LNCAP (cell line): ENCODE results near the gene UPP2.

ENCODE experiments used
- TF ChIP-seq, protein P1 (sequence below): fragments of 450-650 bp; IDR thresholded peaks from 2 replicates; pipeline ENCODE4 v1.5.1; 2017; ENCODE audit warnings: mild to moderate bottlenecking

Gene UPP2

DNA sequence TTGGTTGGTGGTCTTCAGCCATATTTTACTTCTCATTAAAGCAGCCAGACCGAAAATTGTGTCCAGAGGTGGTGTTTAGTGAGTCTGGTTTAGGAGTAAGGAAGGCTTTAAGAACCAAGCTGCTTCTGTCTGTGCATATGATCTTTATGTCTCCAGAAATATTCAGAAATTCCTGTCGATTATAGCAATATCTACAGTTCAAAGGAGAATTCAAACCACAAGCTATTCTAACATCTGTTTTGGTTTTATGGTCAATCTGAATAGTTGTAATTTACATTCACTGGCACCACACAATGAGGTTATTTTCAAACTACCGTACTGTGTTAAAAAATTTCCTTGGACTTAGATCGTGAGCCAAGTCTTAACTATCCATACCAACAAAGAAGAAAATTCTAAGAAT lies 11.3 kb downstream of the UPP2 start:
- TF ChIP-seq, protein P1, sequence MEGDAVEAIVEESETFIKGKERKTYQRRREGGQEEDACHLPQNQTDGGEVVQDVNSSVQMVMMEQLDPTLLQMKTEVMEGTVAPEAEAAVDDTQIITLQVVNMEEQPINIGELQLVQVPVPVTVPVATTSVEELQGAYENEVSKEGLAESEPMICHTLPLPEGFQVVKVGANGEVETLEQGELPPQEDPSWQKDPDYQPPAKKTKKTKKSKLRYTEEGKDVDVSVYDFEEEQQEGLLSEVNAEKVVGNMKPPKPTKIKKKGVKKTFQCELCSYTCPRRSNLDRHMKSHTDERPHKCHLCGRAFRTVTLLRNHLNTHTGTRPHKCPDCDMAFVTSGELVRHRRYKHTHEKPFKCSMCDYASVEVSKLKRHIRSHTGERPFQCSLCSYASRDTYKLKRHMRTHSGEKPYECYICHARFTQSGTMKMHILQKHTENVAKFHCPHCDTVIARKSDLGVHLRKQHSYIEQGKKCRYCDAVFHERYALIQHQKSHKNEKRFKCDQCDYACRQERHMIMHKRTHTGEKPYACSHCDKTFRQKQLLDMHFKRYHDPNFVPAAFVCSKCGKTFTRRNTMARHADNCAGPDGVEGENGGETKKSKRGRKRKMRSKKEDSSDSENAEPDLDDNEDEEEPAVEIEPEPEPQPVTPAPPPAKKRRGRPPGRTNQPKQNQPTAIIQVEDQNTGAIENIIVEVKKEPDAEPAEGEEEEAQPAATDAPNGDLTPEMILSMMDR = no peak

DNA sequence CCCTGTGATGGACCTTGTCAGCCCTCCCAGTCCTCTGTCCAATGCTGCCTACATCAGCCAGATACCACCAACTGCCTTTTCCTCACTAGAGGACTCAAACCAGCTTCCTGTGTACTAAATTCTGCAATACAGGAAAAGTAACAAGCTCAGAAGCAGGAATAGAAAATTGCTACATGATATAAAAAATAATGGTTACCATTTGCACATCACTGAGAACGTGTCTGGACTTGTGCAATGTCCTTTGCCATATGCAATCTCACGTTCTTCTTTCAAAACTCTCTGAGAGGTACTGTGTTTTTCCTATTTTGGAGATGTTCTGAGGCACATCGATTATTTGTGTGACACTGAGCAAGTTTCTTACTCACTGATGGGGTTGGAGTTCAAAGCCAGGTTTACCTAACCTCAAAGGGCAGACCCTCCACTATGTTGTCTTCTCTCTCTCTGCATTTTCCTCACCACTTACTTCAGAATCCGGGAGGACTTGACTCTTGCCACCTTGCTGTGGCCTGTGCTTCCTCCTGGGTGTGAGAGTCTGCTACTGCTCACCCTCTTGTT lies 12.1 kb downstream of the UPP2 start:
- TF ChIP-seq, protein P1 = no peak

DNA sequence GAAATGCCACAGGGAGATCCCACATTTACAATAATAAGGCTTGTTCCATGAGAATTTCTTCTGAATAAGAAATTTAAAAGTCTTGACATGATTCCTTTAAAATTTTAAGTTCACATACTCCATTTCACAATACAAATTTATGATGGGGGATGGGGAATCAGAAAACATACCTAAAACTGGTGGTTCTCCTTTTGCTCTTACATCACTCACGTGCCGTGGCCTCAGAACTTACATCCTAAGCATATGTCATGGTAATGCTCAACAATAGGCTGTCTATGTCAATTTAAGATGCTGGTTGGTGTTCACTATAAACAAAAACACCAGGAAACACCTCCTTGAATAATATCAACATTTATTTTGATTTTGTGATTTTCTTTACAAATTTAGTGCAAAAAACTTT lies 12.8 kb downstream of the UPP2 start:
- TF ChIP-seq, protein P1 = no peak

DNA sequence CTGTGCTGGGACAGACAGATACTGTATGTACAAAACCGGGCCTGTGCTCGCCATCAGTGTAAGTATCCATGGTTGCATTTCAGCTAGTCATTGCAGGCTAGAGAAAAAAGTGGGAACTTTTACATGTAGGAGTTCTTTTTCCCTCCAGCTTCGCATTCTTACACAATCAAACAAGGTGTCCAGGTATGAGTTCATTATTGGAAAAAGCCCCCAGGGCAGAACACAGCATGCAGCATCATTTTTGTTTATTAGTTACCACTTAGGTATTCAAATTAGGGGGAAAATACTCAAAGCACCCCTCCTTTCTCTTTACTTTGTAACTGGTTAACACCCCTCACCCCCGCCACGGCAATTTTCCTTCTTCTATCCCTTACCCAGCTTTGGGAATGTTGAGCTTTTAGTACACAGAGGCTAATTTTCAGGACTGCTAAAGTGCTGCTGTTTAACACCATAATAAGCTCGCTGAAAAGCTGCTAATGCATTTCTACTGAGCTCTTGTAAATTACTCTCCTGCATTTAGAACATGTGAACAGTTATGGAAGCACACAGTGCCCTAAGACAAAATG lies 13.6 kb downstream of the UPP2 start:
- TF ChIP-seq, protein P1 = no peak

DNA sequence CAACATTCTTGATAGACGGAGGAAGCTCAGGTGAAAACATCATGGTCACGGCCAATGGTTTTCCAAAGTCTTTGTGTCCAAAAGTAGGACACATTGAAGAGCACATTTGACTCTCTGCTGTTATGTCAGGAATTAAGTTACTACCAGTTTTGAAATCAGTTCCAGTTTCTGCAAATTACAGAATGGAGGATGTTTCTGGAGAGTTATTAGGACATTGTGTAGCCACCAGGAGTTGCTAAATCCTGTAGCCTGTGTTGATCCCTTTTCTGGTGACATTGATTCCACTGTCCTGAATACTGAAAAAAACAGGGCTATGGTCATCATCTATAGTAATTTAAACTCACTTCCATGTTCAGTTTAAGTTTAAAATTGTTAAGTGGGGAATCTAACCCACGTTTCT lies 15.3 kb downstream of the UPP2 start:
- TF ChIP-seq, protein P1 = no peak

DNA sequence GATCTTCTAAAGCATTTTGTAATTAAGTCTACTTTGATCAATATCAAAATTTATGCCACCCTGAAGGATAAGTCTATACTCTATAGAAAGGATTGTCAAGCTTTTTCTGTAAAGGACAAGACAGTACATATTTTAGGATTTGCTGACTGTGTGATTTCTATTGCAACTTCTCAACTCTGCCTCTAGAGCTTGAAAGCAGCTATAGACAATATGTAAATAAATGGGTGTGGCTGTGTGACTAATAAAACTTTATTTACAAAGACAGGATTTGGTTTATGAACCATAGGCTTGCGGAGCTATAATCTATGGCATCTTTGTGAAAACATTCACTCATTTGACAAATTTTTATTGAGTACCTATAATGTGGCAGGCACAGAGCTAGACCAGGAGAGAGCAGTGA lies 18.4 kb downstream of the UPP2 start:
- TF ChIP-seq, protein P1 = no peak

DNA sequence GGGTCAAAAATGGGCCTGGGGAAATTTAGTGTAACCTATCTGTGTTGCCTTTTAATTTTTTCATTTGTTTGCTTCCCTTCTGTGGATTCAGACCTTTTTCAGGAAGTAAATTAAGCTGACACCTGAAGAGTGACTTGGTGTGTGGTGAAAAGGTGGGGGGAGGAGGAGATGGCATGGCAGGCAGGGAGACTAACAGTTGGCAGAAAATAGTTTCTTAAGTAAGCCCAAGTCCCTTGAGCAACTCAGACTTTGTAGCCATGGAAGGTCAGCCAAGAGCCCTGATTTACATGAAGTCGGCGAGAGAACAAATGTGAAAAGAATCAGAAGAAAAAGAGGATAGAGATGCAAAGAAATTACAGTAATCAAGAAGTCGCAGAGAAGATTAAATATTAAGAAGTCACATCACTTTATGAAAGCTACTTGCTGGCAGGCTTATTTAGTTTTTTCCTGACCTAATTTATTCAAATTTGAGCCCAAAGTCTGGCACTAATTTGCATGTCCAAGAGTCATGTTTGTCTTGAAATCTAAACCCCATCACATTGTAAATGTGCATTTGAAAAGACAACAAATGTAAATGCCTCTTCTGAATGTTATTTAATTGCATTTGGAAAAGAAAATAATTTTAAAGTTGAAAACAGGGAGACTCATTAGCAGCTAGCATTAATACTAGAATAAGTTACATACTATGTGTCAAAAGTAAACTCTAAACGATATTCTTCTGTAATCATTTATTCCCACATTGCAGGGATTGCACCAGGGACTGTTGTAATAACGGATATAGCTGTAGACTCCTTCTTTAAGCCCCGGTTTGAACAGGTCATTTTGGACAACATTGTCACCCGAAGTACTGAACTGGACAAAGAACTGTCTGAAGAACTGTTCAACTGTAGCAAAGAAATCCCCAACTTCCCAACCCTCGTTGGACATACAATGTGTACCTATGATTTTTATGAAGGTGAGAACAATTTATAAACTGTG lies 19.3 kb downstream of the UPP2 start:
- TF ChIP-seq, protein P1 = no peak
